ENCODE measurements around the gene CBL. TPM values are rescaled to one million over a fixed set of nuclear protein-coding genes. Genes with fewer than 3 reads are reported as not detected.
A peak's percentile ranks its signal among the peaks of the same experiment; 100 is the strongest.

Gene CBL
- total RNA-seq, 1 experiment from 2014 or later: 56.4 TPM

DNA sequence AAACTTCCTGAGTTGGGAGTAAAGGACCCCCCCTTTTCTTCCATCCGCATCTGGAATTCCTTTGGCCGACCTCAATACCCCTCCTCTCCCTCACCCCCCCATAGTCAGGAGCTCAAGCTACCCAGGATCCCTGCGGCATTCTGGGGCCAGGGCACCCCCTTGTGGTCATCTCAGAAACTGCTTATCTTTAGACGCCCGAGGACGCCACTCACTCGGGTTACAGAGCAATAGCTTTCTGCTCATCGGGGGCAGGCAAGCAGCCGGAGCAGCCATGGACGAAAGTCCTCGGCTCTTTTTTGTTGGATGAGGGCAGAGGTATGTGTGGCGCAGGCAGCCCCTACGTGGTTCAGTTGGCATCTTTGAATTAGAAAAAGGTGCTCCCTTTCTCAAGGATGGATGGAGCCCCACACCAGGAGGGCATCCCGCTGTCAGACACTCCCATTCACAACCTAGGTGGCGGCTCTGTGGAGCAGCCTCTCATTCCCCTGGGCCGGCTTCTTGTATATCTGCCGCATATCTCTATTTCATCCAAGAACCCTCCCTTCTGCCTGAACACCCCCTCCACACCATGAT, 132.3 kb downstream of the CBL start:
- H2AK5ac ChIP-seq (ENCODE audit: insufficient read length, low read length): no peak overlapping the region
- no peak overlapping the region for H2BK20ac ChIP-seq (ENCODE audit: low read depth, low read length, poor library complexity, severe bottlenecking)
- DNase-seq: peak; percentile 89
- no peak overlapping the region for H3K4ac ChIP-seq (ENCODE audit: low read depth, low read length)
- peaks cover 16% of the 10 kb centered on the region for H3K27me3 ChIP-seq (ENCODE audit: insufficient read depth, low read length)
- H2BK15ac ChIP-seq (ENCODE audit: low read depth, low read length): no peak overlapping the region
- Mint-ChIP-seq H3K27ac (peak overlapping the region; percentile 58 to 94 (median 85); a peak in 5 of 7 replicates), H3K36me3 (ENCODE audit: insufficient read depth in 1 of 3, low read depth in 3 of 3) (peaks cover 13 to 18% (median 15%) of the 10 kb centered on the region in 3 experiments), H3K9me3 (no peaks in the 10 kb centered on the region; a peak in 1 of 5 replicates), H3K4me1 (peaks cover 46 to 70% of the 10 kb centered on the region in 2 experiments), H3K27me3 (ENCODE audit: low read depth) (peaks cover 45% of the 10 kb centered on the region), H3K4me3 (peak overlapping the region; percentile 38 to 99)
- peak overlapping the region; percentile 56 for H3K4me2 ChIP-seq (ENCODE audit: insufficient read depth, insufficient read length, low read length)
- H2BK5ac ChIP-seq (ENCODE audit: insufficient read length, low read length): no peak overlapping the region
- H3K18ac ChIP-seq (ENCODE audit: insufficient read length, low read depth, low read length): peak overlapping the region; percentile 33
- H3T11ph ChIP-seq (ENCODE audit: low read length): no peak overlapping the region
- no peak overlapping the region for H4K8ac ChIP-seq (replicated peaks; ENCODE audit: insufficient read length, low read depth, low read length)
- H2AFZ ChIP-seq (ENCODE audit: low read length): no peak overlapping the region
- TF ChIP-seq, protein P1, sequence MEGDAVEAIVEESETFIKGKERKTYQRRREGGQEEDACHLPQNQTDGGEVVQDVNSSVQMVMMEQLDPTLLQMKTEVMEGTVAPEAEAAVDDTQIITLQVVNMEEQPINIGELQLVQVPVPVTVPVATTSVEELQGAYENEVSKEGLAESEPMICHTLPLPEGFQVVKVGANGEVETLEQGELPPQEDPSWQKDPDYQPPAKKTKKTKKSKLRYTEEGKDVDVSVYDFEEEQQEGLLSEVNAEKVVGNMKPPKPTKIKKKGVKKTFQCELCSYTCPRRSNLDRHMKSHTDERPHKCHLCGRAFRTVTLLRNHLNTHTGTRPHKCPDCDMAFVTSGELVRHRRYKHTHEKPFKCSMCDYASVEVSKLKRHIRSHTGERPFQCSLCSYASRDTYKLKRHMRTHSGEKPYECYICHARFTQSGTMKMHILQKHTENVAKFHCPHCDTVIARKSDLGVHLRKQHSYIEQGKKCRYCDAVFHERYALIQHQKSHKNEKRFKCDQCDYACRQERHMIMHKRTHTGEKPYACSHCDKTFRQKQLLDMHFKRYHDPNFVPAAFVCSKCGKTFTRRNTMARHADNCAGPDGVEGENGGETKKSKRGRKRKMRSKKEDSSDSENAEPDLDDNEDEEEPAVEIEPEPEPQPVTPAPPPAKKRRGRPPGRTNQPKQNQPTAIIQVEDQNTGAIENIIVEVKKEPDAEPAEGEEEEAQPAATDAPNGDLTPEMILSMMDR (conservative IDR thresholded peaks at IDR 0.05): peak; percentile 85
- H2BK120ac ChIP-seq (ENCODE audit: low read depth, low read length, poor library complexity, severe bottlenecking): no peak overlapping the region
- H3K9ac ChIP-seq (ENCODE audit: extremely low read depth, insufficient read length, low read length): no peak overlapping the region
- H3K56ac ChIP-seq (ENCODE audit: insufficient read length, low read depth, low read length): no peak overlapping the region
- WGBS (ENCODE audit: extremely low coverage, insufficient read length, low lambda C conversion rate): no CpG with 5 or more reads among the region's 17 CpGs
- H3K23me2 ChIP-seq (ENCODE audit: insufficient read length, low read depth, low read length, poor library complexity, severe bottlenecking): peaks cover 28% of the 10 kb centered on the region
- H3K4me1 ChIP-seq (ENCODE audit: insufficient read depth, low read length): no peaks in the 10 kb centered on the region; the same call in 1 of the 2 replicates
- no peak overlapping the region for H3K23ac ChIP-seq (ENCODE audit: insufficient read length, low read depth, low read length)
- no peak overlapping the region for H4K91ac ChIP-seq (ENCODE audit: insufficient read length, low read depth, low read length)
- no peak overlapping the region for H2BK12ac ChIP-seq (ENCODE audit: insufficient read length, low read depth, low read length)
- H3K79me2 ChIP-seq (ENCODE audit: insufficient read depth, low read length): peaks cover 13% of the 10 kb centered on the region; the same call in 1 of the 2 replicates
- no peaks in the 10 kb centered on the region for H4K20me1 ChIP-seq (ENCODE audit: control insufficient read depth, insufficient read depth, insufficient read length)
- H3K27ac ChIP-seq (ENCODE audit: insufficient read length, low read depth, low read length): no peak overlapping the region
- no peak overlapping the region for H4K5ac ChIP-seq (ENCODE audit: insufficient read length, low read depth, low read length)
- peaks cover 9% of the 10 kb centered on the region for H3K79me1 ChIP-seq (ENCODE audit: insufficient read depth, low read depth, low read length, poor library complexity, severe bottlenecking)
- no peak overlapping the region for H3K14ac ChIP-seq (ENCODE audit: insufficient read depth, low read length)
- H3K9me3 ChIP-seq (ENCODE audit: control insufficient read depth, low read depth, low read length): no peaks in the 10 kb centered on the region

Data from H9 (cell line).